Measurements from ENCODE around the gene JPH2. TPM values are rescaled to one million over a fixed set of nuclear protein-coding genes. Genes with fewer than 3 reads are reported as not detected.

Gene JPH2
- total and polyA plus RNA-seq, 4 donors: 0.09 to 1.3 (median 0.17) TPM; not detected in 1

- no peaks in the 10 kb centered on the region for H3K4me1 ChIP-seq (ENCODE audit: control insufficient read depth in 4 of 4, insufficient read depth in 4 of 4, low read length in 3 of 4)
- H3K9me3 ChIP-seq (ENCODE audit: control insufficient read depth in 4 of 4, low read length in 3 of 4): no peaks in the 10 kb centered on the region
- DNase-seq (ENCODE audit: low spot score): no peak
- 87% methylated on average over 6 of the region's 6 CpGs for WGBS
- no peaks in the 10 kb centered on the region for H3K36me3 ChIP-seq (ENCODE audit: control insufficient read depth in 4 of 4, insufficient read depth in 3 of 4, low read depth in 1 of 4, low read length in 3 of 4)
- H3K9ac ChIP-seq (ENCODE audit: low read depth in 1 of 2, low read length in 2 of 2): no peak overlapping the region
- TF ChIP-seq FOXA1 (IDR thresholded peaks at IDR 0.05) (no peak), JUND (IDR thresholded peaks at IDR 0.05) (no peak), SP1 (IDR thresholded peaks at IDR 0.05) (no peak), HNF4G (IDR thresholded peaks at IDR 0.05) (no peak), RXRA (IDR thresholded peaks at IDR 0.05) (no peak), RAD21 (IDR thresholded peaks at IDR 0.05) (no peak), YY1 (IDR thresholded peaks at IDR 0.05) (no peak), GABPA (IDR thresholded peaks at IDR 0.05 in 1 of 2, conservative IDR thresholded peaks at IDR 0.05 in 1 of 2) (no peak)
- TF ChIP-seq, protein P1, sequence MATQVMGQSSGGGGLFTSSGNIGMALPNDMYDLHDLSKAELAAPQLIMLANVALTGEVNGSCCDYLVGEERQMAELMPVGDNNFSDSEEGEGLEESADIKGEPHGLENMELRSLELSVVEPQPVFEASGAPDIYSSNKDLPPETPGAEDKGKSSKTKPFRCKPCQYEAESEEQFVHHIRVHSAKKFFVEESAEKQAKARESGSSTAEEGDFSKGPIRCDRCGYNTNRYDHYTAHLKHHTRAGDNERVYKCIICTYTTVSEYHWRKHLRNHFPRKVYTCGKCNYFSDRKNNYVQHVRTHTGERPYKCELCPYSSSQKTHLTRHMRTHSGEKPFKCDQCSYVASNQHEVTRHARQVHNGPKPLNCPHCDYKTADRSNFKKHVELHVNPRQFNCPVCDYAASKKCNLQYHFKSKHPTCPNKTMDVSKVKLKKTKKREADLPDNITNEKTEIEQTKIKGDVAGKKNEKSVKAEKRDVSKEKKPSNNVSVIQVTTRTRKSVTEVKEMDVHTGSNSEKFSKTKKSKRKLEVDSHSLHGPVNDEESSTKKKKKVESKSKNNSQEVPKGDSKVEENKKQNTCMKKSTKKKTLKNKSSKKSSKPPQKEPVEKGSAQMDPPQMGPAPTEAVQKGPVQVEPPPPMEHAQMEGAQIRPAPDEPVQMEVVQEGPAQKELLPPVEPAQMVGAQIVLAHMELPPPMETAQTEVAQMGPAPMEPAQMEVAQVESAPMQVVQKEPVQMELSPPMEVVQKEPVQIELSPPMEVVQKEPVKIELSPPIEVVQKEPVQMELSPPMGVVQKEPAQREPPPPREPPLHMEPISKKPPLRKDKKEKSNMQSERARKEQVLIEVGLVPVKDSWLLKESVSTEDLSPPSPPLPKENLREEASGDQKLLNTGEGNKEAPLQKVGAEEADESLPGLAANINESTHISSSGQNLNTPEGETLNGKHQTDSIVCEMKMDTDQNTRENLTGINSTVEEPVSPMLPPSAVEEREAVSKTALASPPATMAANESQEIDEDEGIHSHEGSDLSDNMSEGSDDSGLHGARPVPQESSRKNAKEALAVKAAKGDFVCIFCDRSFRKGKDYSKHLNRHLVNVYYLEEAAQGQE (IDR thresholded peaks at IDR 0.05): no peak
- peaks cover 0 to 2% (median 0%) of the 10 kb centered on the region in 4 donors for H3K27me3 ChIP-seq (ENCODE audit: control insufficient read depth in 4 of 4, insufficient read depth in 4 of 4, low read length in 3 of 4)
- H3K4me3 ChIP-seq (ENCODE audit: low read depth in 1 of 3, low read length in 3 of 3): no peak overlapping the region
- no peak overlapping the region for H3K27ac ChIP-seq (ENCODE audit: low read depth in 1 of 2, low read length in 2 of 2)
Observed at GRCh38 chr20:44141873-44142272, 45.1 kb downstream of the JPH2 start.

DNA sequence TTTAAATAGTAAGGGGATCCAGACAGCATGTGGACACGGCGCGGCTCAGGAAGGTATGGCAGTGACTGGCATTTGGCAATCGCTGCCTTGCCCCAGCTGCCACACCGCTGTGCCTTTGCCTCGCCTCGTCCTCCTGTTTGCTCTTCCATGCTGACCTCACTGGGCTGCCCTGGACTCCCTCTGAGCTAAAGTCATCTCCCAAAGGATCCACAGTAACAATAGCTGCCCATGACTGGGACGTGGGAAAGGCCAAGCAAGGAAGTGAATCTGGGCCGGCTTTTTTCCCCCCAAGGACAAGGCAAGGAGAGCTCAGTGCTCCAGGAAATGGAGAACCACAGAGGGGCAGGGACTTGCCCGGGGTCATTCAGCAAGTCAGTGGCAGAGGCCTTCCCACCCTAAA lies 48.1 kb downstream of the JPH2 start:
- Histone ChIP-seq H3K36me3 (ENCODE audit: control insufficient read depth in 4 of 4, insufficient read depth in 3 of 4, low read depth in 1 of 4, low read length in 3 of 4) (no peaks in the 10 kb centered on the region), H3K27ac (ENCODE audit: low read depth in 1 of 2, low read length in 2 of 2) (no peak overlapping the region), H3K4me1 (ENCODE audit: control insufficient read depth in 4 of 4, insufficient read depth in 4 of 4, low read length in 3 of 4) (no peaks in the 10 kb centered on the region), H3K9me3 (ENCODE audit: control insufficient read depth in 4 of 4, low read length in 3 of 4) (no peaks in the 10 kb centered on the region), H3K9ac (ENCODE audit: low read depth in 1 of 2, low read length in 2 of 2) (no peak overlapping the region), H3K4me3 (ENCODE audit: low read depth in 1 of 3, low read length in 3 of 3) (no peak overlapping the region), H3K27me3 (ENCODE audit: control insufficient read depth in 4 of 4, insufficient read depth in 4 of 4, low read length in 3 of 4) (peaks cover 0 to 3% (median 0%) of the 10 kb centered on the region in 4 donors)
- DNase-seq (ENCODE audit: low spot score): no peak
- TF ChIP-seq JUND (IDR thresholded peaks at IDR 0.05) (no peak), GABPA (IDR thresholded peaks at IDR 0.05 in 1 of 2, conservative IDR thresholded peaks at IDR 0.05 in 1 of 2) (no peak), HNF4A (conservative IDR thresholded peaks at IDR 0.05) (no peak), YY1 (IDR thresholded peaks at IDR 0.05) (no peak), RAD21 (IDR thresholded peaks at IDR 0.05) (no peak), FOXA1 (IDR thresholded peaks at IDR 0.05) (no peak), ZBTB33 (IDR thresholded peaks at IDR 0.05) (no peak)
- TF ChIP-seq, protein P2, sequence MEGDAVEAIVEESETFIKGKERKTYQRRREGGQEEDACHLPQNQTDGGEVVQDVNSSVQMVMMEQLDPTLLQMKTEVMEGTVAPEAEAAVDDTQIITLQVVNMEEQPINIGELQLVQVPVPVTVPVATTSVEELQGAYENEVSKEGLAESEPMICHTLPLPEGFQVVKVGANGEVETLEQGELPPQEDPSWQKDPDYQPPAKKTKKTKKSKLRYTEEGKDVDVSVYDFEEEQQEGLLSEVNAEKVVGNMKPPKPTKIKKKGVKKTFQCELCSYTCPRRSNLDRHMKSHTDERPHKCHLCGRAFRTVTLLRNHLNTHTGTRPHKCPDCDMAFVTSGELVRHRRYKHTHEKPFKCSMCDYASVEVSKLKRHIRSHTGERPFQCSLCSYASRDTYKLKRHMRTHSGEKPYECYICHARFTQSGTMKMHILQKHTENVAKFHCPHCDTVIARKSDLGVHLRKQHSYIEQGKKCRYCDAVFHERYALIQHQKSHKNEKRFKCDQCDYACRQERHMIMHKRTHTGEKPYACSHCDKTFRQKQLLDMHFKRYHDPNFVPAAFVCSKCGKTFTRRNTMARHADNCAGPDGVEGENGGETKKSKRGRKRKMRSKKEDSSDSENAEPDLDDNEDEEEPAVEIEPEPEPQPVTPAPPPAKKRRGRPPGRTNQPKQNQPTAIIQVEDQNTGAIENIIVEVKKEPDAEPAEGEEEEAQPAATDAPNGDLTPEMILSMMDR (IDR thresholded peaks at IDR 0.05; ENCODE audit: low read depth, low read length, missing input control): no peak
- WGBS: 70% methylated on average over 10 of the region's 10 CpGs
